Measurements from ENCODE around the gene SYT5. TPM values are rescaled to one million over a fixed set of nuclear protein-coding genes. Genes with fewer than 3 reads are reported as not detected.
"Not testable (repeated sequence)": the region's sequence is repeated elsewhere in the genome, so short reads cannot be mapped to it uniquely, and the experiment has no call there.

SYT5 gene
- total RNA-seq, 1 donor from 2014 or later = 0.80 TPM

GRCh38 chr19:55228015-55228391 lies 47.9 kb upstream of the SYT5 start:
- no peak overlapping the region for H3K27ac Mint-ChIP-seq (ENCODE audit: unreplicated experiment)

GRCh38 chr19:55227241-55228014 lies 47.3 kb upstream of the SYT5 start:
- no peak for DNase-seq (ENCODE audit: low spot score)
- peaks cover 14% of the 10 kb centered on the region for H3K36me3 Mint-ChIP-seq (ENCODE audit: low read depth)
- no peaks in the 10 kb centered on the region for H3K4me1 Mint-ChIP-seq (ENCODE audit: low read depth)
- H3K27me3 Mint-ChIP-seq (ENCODE audit: low read depth) = no peaks in the 10 kb centered on the region
- no peak overlapping the region for H3K27ac Mint-ChIP-seq (ENCODE audit: unreplicated experiment)
- no peak for TF ChIP-seq CTCF (IDR thresholded peaks at IDR 0.05)
- H3K9me3 Mint-ChIP-seq (ENCODE audit: low read depth) = no peaks in the 10 kb centered on the region
- H3K4me3 Mint-ChIP-seq (ENCODE audit: unreplicated experiment) = no peak overlapping the region

More at GRCh38 chr19:55228015-55228391, 47.9 kb upstream of the SYT5 start:
- H3K4me1 Mint-ChIP-seq (ENCODE audit: low read depth) = no peaks in the 10 kb centered on the region
- no peaks in the 10 kb centered on the region for H3K9me3 Mint-ChIP-seq (ENCODE audit: low read depth)
- no peak for DNase-seq (ENCODE audit: low spot score)
- TF ChIP-seq CTCF (IDR thresholded peaks at IDR 0.05) = no peak
- peaks cover 16% of the 10 kb centered on the region for H3K36me3 Mint-ChIP-seq (ENCODE audit: low read depth)
- H3K4me3 Mint-ChIP-seq (ENCODE audit: unreplicated experiment) = no peak overlapping the region
- no peaks in the 10 kb centered on the region for H3K27me3 Mint-ChIP-seq (ENCODE audit: low read depth)

GRCh38 chr19:55226788-55227187 lies 46.7 kb upstream of the SYT5 start:
- peaks cover 11% of the 10 kb centered on the region for H3K36me3 Mint-ChIP-seq (ENCODE audit: low read depth)
- DNase-seq (ENCODE audit: low spot score) = no peak
- no peak for TF ChIP-seq CTCF (IDR thresholded peaks at IDR 0.05)
- H3K27me3 Mint-ChIP-seq (ENCODE audit: low read depth) = no peaks in the 10 kb centered on the region
- H3K4me1 Mint-ChIP-seq (ENCODE audit: low read depth) = no peaks in the 10 kb centered on the region
- H3K4me3 Mint-ChIP-seq (ENCODE audit: unreplicated experiment) = no peak overlapping the region
- no peaks in the 10 kb centered on the region for H3K9me3 Mint-ChIP-seq (ENCODE audit: low read depth)
- H3K27ac Mint-ChIP-seq (ENCODE audit: unreplicated experiment) = no peak overlapping the region

GRCh38 chr19:55226273-55226672 lies 46.2 kb upstream of the SYT5 start:
- H3K9me3 Mint-ChIP-seq (ENCODE audit: low read depth) = peaks cover 2% of the 10 kb centered on the region

DNA sequence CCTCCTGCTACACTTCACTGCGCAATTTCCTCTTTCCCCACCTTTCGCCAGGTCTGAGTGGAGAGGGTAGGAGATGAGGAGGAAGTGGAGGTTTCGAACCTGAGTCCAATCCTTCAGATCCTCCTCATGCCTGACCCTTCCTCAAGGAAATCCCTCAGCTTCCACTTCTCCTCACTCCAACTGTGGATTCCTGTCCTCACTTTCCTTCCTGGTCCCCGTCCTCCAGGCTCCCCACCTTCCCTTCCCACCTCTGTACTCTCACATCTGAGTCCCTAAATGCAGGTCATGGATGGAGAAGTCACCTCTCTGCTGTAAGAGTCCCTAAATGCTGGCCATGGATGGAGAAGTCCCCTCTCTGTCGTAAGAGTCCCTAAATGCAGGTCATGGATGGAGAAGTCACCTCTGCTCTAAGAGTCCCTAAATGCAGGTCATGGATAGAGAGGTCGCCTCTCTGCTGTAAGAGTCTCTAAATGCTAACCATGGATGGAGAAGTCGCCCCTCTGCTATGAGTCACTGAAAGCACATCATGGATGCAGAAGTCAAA lies 45.4 kb upstream of the SYT5 start:
- DNase-seq (ENCODE audit: low spot score) = no peak
- peaks cover 5% of the 10 kb centered on the region for H3K9me3 Mint-ChIP-seq (ENCODE audit: low read depth)
- peaks cover 11% of the 10 kb centered on the region for H3K36me3 Mint-ChIP-seq (ENCODE audit: low read depth)
- H3K4me3 Mint-ChIP-seq (ENCODE audit: unreplicated experiment) = no peak overlapping the region
- H3K27me3 Mint-ChIP-seq (ENCODE audit: low read depth) = no peaks in the 10 kb centered on the region
- no peaks in the 10 kb centered on the region for H3K4me1 Mint-ChIP-seq (ENCODE audit: low read depth)
- H3K27ac Mint-ChIP-seq (ENCODE audit: unreplicated experiment) = no peak overlapping the region
- TF ChIP-seq CTCF (IDR thresholded peaks at IDR 0.05) = no peak

More at GRCh38 chr19:55226273-55226672, 46.2 kb upstream of the SYT5 start:
- Mint-ChIP-seq H3K27me3 (ENCODE audit: low read depth) (no peaks in the 10 kb centered on the region), H3K36me3 (ENCODE audit: low read depth) (peaks cover 11% of the 10 kb centered on the region), H3K27ac (ENCODE audit: unreplicated experiment) (no peak overlapping the region), H3K4me3 (ENCODE audit: unreplicated experiment) (no peak overlapping the region), H3K4me1 (ENCODE audit: low read depth) (no peaks in the 10 kb centered on the region)
- no peak for TF ChIP-seq CTCF (IDR thresholded peaks at IDR 0.05)
- DNase-seq (ENCODE audit: low spot score) = no peak

DNA sequence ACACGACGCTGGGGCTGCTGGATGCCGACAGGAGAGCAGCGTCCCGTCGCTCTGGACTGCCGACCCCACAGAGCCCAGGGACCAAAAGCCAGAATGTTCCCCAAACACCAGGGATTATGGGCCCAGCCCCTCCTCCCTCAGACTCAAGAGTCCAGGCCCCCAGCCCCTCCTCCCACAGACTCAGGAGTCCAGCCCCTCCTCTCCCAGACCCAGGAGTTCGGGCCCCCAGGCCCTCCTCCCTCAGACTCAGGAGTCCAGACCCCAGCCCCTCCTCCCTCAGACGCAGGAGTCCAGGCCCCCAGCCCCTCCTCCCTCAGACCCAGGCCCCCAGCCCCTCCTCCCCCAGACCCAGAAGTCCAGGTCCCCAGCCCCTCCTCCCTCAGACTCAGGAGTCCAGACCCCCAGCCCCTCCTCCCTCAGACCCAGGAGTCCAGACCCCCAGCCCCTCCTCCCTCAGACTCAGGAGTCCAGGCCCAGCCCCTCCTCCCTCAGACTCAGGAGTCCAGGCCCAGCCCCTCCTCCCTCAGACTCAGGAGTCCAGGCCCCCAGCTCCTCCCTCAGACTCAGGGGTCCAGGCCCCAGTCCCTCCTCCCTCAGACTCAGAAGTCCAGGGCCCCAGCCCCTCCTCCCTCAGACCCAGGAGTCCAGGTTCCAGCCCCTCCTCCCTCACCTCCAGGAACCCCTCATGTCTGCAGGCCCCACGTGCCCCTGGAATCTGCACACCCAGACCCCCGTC lies 44.8 kb upstream of the SYT5 start:
- not testable (repeated sequence) for H3K4me3 Mint-ChIP-seq (ENCODE audit: unreplicated experiment); H3K4me1 Mint-ChIP-seq (ENCODE audit: low read depth)

More for the DNA sequence above, 44.8 kb upstream of the SYT5 start:
- not testable (repeated sequence) for H3K9me3 Mint-ChIP-seq (ENCODE audit: low read depth); DNase-seq (ENCODE audit: low spot score); H3K27ac Mint-ChIP-seq (ENCODE audit: unreplicated experiment); H3K27me3 Mint-ChIP-seq (ENCODE audit: low read depth); H3K36me3 Mint-ChIP-seq (ENCODE audit: low read depth)
